Heart right ventricle (tissue), 16 donors: ENCODE measurements around the gene POU6F2. TPM values are rescaled to one million over a fixed set of nuclear protein-coding genes. Genes with fewer than 3 reads are reported as not detected.

Source experiments
- ATAC-seq, 8 donors: fragments of 200-7000 bp; cut with Tn5 transposase; one replicate each; pipeline ENCODE4 v1.9.1; 2020; ENCODE audit warnings: mild to moderate bottlenecking in 8 of 8, moderate library complexity in 8 of 8, moderate number of reproducible peaks in 1 of 8
- DNase-seq, 2 donors: peaks; one replicate each; pipeline ENCODE4 v3.0.0-alpha.2; 2020
- H3K27ac ChIP-seq, 10 donors: fragments of 200-600 bp; sonication (generic) in 2 of 10; one replicate each; pipeline versions ENCODE4 v1.5.0 to v1.8.0; 2020 to 2022; ENCODE audit warnings: mild to moderate bottlenecking in 3 of 10
- H3K27me3 ChIP-seq, 7 donors: fragments of 200-600 bp; one replicate each; pipeline ENCODE4 v1.8.0; 2021 to 2022; ENCODE audit warnings: mild to moderate bottlenecking in 2 of 7
- H3K36me3 ChIP-seq, 9 donors: fragments of 200-600 bp; sonication (generic) in 1 of 9; one replicate each; pipeline versions ENCODE4 v1.5.0 to v1.8.0; 2020 to 2022; ENCODE audit warnings: mild to moderate bottlenecking in 2 of 9
- H3K4me1 ChIP-seq, 9 donors: fragments of 200-600 bp; sonication (generic) in 1 of 9; one replicate each; pipeline versions ENCODE4 v1.5.0 to v1.8.0; 2020 to 2022; ENCODE audit warnings: mild to moderate bottlenecking in 4 of 9
- H3K4me3 ChIP-seq, 10 donors: fragments of 200-600 bp; sonication (generic) in 2 of 10; one replicate each; pipeline versions ENCODE4 v1.5.0 to v1.8.0; 2020 to 2022; ENCODE audit warnings: mild to moderate bottlenecking in 7 of 10, moderate library complexity in 2 of 10
- H3K9me3 ChIP-seq, 11 donors: fragments of 200-600 bp in 10 of 11; sonication (generic) in 2 of 11; one replicate each; pipeline versions ENCODE4 v1.5.0 to v1.8.0; 2013 to 2022; ENCODE audit warnings: mild to moderate bottlenecking in 2 of 11, control low read depth in 1 of 11, moderate library complexity in 1 of 11
- WGBS, 2 donors: extraction: QIAGEN DNeasy Blood & Tissue Kit; methylation state at CpG; one replicate each; pipeline ENCODE4 v1.1.7; 2013; ENCODE audit warnings: inconsistent platforms in 1 of 2; 5-methylcytosine and 5-hydroxymethylcytosine counted together
- intact Hi-C, 10 donors: fragments of 100-400 bp; cut with DNase I; formaldehyde crosslinking; loops; one replicate each; pipeline versions ENCODE4 v1.11.1 to v1.14.2; 2022
- long read RNA-seq, 3 donors: library from polyadenylated mRNA; unstranded; transcript quantifications; one replicate each; pipeline ENCODE4 v2.0.0, GENCODE V29; 2020 to 2021
- polyA plus RNA-seq, 2 donors: library from polyadenylated mRNA; stranded (reverse); fragments of 200-250 nt; gene quantifications; one replicate each; pipeline ENCODE4 v1.2.3, GENCODE V29; 2013
- total RNA-seq, 10 donors: library from RNA; stranded (reverse); fragmentation: NEBNext Ultra II Directional in 3 of 10; extraction: Animal tissue kit (Norgen Biotek cat#: 25700) in 3 of 10; gene quantifications; one replicate each; pipeline versions ENCODE4 v1.2.1 to v1.2.4, GENCODE V29; 2021 to 2023
- TF ChIP-seq, protein P1 (sequence below), 9 donors: fragments of 200-600 bp; sonication (generic) in 2 of 9; IDR thresholded peaks; one replicate each; pipeline versions ENCODE4 v1.5.0 to v1.8.0; 2021 to 2022; ENCODE audit warnings: antibody characterized with exemption in 9 of 9, mild to moderate bottlenecking in 5 of 9, moderate library complexity in 1 of 9
- donor health status: Arrhythmogenic right ventricular cardiomyopathy.
- donor health status: ischemic (EF 13 %, LVEDD 7.1; RV severe dilation, severe dysfunction).
- donor health status: healthy with polysubstance abuse.
- donor health status: DM: no; HTN: yes; CAD: no.
- donor health status: DM: no; HTN: no; CAD: no.
- donor health status: ischemic (EF 25% LVEDD 6.9; RV normal size, moderate dysfunction).
- donor health status: ischemic (EF 25% LVEDD 5.7; RV mildly dilated, moderate dysfunction).
- donor health status: healthy.
- donor health status: DM: yes; HTN: yes; CAD: no.
- donor health status: Ischemic cardiomyopathy.
- donor health status: ischemic (EF 35%, LVEDD 5.7; RV mildly dilated, moderate dysfunction).
- donor health status: nonischemic (EF 11% LVEDD 7.7; RV severe dilation, severe dysfunction).
- donor health status: DM: yes; HTN: yes; CAD: no.
- donor health status: PGD.
- donor health status: ischemic (EF 29% LVEDD 5.4; RV normal size, mild dysfunction).
- donor health status: nonischemic (EF 23%, LVEDD 6.1; RV moderate dilation, normal function).

Gene POU6F2
- under 1 TPM; 0.08 to 0.83 (median 0.41) TPM for total RNA-seq
- polyA plus RNA-seq, result under 1 TPM; under 0.01 to 0.07 TPM
- long read RNA-seq, donor 1, result 0 reads
- long read RNA-seq, donor 2, partial matches to known transcripts, result 1 of 1 reads
- long read RNA-seq, donor 2, other reads (novel, unspliced or antisense), result 0 of 1 reads
- long read RNA-seq, donor 3, result 0 reads

DNA sequence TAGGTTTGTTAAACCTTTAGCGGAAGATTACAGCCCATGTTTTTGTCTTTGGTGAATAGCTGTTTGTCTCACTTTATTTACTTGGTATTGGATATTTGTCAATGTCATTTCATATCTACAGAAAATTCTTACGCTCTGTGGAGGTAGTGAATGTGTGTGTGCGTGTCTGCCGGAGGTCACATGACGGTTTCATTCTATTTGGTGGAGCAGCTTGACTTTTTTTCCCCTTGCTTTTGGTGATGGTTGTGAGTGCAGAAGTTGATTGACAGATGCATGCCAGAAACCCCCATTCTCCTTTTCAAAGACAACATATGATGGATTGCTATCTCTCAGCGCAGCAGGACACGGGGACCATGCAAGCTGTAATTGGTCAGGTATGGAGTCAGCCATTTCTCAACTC lies at the start of gene POU6F2:
Gene POU6F2 (plus strand): TSS at position 225 of the 400 bp plus-strand sequence. CDS start 45 bp downstream, at position 270.
- TF ChIP-seq, protein P1, sequence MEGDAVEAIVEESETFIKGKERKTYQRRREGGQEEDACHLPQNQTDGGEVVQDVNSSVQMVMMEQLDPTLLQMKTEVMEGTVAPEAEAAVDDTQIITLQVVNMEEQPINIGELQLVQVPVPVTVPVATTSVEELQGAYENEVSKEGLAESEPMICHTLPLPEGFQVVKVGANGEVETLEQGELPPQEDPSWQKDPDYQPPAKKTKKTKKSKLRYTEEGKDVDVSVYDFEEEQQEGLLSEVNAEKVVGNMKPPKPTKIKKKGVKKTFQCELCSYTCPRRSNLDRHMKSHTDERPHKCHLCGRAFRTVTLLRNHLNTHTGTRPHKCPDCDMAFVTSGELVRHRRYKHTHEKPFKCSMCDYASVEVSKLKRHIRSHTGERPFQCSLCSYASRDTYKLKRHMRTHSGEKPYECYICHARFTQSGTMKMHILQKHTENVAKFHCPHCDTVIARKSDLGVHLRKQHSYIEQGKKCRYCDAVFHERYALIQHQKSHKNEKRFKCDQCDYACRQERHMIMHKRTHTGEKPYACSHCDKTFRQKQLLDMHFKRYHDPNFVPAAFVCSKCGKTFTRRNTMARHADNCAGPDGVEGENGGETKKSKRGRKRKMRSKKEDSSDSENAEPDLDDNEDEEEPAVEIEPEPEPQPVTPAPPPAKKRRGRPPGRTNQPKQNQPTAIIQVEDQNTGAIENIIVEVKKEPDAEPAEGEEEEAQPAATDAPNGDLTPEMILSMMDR (IDR thresholded peaks at IDR 0.05), result no peak
- Histone ChIP-seq H3K27me3 (peaks cover 0 to 82% (median 55%) of the 10 kb centered on the region in 7 donors), H3K4me3 (no peak within 1 kb of the TSS), H3K36me3 (no peaks in the 10 kb centered on the region), H3K4me1 (peaks cover 0 to 5% (median 0%) of the 10 kb centered on the region in 9 donors), H3K27ac (no peak within 1 kb of the TSS), H3K9me3 (no peaks in the 10 kb centered on the region)
- ATAC-seq, result no peak
- intact Hi-C loops, result no loop called here
- 85 to 90% methylated on average over 7 of the region's 7 CpGs for WGBS, 2 donors
- no peak for DNase-seq

DNA sequence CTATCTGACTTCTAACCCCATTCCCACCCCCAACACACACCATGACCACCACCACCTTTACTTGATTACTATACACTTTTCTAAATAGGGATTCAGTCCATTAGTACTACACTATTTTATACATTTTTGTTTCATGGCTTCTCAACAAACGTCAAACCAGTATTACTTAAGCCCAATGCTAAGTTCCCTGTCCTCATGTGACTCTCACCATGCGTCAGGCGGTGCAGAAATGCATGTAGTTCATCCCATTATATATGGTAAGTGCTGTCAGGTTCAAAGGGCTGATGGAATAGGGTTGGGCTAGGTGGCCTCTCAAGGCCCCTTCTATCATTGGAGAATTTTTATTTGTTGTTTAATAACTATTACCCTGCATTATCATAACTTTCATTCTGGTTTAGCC lies 49.2 kb upstream of the POU6F2 start:
- no peak for DNase-seq
- no peak for ATAC-seq
- no peak overlapping the region for H3K27ac ChIP-seq
- TF ChIP-seq, protein P1 (IDR thresholded peaks at IDR 0.05), result no peak
- peaks cover 0 to 4% (median 0%) of the 10 kb centered on the region in 7 donors for H3K27me3 ChIP-seq
- H3K4me3 ChIP-seq, result no peak overlapping the region
- peaks cover 0 to 11% (median 0%) of the 10 kb centered on the region in 9 donors for H3K4me1 ChIP-seq
- intact Hi-C loops, result no loop called here
- no peaks in the 10 kb centered on the region for H3K9me3 ChIP-seq
- 92% methylated on average over 3 of the region's 3 CpGs for WGBS, 2 donors
- no peaks in the 10 kb centered on the region for H3K36me3 ChIP-seq

DNA sequence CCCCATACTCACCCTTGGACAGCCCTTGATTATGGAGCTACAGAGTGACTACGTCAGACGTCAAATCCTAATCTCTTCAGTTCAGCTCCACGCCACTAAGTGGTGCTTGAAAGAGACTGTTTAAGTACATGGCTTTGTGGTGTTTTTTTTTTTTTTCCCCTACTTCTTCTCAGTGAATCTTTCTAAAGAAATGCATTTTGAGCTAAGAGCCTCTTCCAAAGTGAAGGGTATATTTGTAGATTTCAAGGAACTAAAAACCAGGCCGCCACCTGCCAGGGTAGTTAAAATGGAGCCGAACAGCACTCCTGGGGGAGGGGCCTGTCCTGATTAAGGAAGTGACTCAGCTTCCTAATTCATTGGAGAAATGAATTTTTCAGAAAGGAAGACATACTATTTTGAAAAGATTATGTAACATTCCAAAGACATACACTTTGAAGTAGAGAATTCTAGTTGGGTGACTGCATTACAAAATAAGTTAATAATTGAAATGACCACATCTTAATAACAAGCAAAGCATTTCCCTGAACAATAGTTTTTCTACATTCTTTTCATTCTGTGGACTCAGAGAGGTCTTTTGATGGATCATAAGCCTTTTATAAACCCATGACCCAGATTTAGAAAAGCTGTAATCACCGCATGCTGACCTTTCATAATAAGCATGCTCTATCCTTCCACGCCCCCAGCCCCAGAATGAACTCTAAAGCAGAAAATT lies 48.1 kb upstream of the POU6F2 start:
- Histone ChIP-seq H3K36me3 (no peaks in the 10 kb centered on the region), H3K4me3 (no peak overlapping the region), H3K4me1 (peaks cover 0 to 11% (median 0%) of the 10 kb centered on the region in 9 donors), H3K27ac (no peak overlapping the region), H3K27me3 (peaks cover 0 to 4% (median 0%) of the 10 kb centered on the region in 7 donors), H3K9me3 (no peaks in the 10 kb centered on the region)
- ATAC-seq (no peak), DNase-seq (no peak)
- TF ChIP-seq, protein P1 (IDR thresholded peaks at IDR 0.05), result no peak
- WGBS, 2 donors, result 71 to 74% methylated on average over 7 of the region's 7 CpGs
- intact Hi-C loops, result loop anchor here in 7 of 10 donors (2.0 to 10.0 kb wide), 7 partner anchors 135 to 595 kb away; no protein-coding TSS in a partner anchor

DNA sequence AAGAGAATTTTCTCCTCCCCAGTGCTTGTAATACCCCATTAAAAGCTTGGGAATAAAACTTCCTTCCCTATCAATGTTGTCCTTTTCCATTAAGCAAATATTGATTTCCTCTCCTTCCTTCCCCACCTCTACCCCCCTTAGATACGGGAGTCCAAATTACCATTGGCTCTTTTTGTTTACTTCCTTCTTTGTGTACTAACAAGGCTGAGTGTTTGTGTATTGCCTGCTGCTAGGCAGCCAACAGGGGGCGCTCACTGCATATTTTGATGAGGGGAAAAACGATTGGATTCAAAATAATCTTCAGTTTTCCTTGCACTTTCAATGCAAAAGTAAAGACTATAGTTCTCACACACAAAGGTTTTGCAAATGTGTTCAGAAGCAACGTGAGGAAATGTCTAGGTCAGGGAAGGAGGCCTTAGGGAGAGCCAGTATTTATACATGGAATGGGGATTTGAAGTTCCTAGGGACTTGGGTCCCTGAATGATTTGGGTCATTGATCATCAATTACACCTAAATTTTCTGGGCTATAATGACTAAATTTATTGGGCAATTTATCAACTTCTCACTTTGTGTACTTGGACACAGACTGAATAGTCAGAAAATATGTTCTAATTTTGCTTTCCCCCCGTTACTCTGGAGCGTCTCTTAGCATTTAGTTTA lies 45.1 kb upstream of the POU6F2 start:
- ATAC-seq, result no peak
- Histone ChIP-seq H3K4me1 (peaks cover 0 to 11% (median 0%) of the 10 kb centered on the region in 9 donors), H3K27me3 (peaks cover 0 to 4% (median 0%) of the 10 kb centered on the region in 7 donors), H3K27ac (no peak overlapping the region), H3K36me3 (no peaks in the 10 kb centered on the region), H3K9me3 (no peaks in the 10 kb centered on the region), H3K4me3 (no peak overlapping the region)
- DNase-seq, result peak; percentile 39 to 63
- WGBS, 2 donors, result 31 to 34% methylated on average over 6 of the region's 6 CpGs
- intact Hi-C loops, result loop anchor here in 7 of 10 donors (1.0 to 10.0 kb wide), 8 partner anchors 138 to 592 kb away; no protein-coding TSS in a partner anchor
- TF ChIP-seq, protein P1 (IDR thresholded peaks at IDR 0.05), result peak; percentile 38 to 85 (median 79)
